SK-N-SH (cell line): ENCODE data around the gene LSM5. TPM values are rescaled to one million over a fixed set of nuclear protein-coding genes. Genes with fewer than 3 reads are reported as not detected.

Experiments
- CTCF ChIA-PET: fragments of 300-600, 350-600 bp; formaldehyde crosslinking; extraction: SDS; loops from one replicate; lab custom pipeline; 2021; lab: Yijun Ruan, JAX
- POLR2A ChIA-PET: fragments of 350-600 bp; sonication (Branson Sonifier 250); formaldehyde crosslinking; extraction: SDS; loops from one replicate; lab custom pipeline; 2020; ENCODE audit warnings: antibody characterized with exemption, inconsistent platforms; lab: Yijun Ruan, JAX
- DNase-seq: peaks from one replicate; pipeline ENCODE4 v3.0.0; 2012
- H2AFZ ChIP-seq: fragments of 200-600 bp; sonication (generic); 2 replicates; pipeline ENCODE4 v1.8.1; 2016; ENCODE audit warnings: antibody characterized with exemption, mild to moderate bottlenecking, low read depth
- H3F3A ChIP-seq: fragments of 200-600 bp; sonication (generic); replicated peaks from 2 replicates; pipeline ENCODE3; 2016; ENCODE audit warnings: antibody characterized with exemption, mild to moderate bottlenecking; ENCODE audit not compliant: insufficient read depth
- H3K27ac ChIP-seq, 2 experiments: fragments of 200-500 bp in 1 of 2; fragments of 200-600 bp in 1 of 2; sonication (Bioruptor generic) in 1 of 2; sonication (generic), shearing (Covaris generic) in 1 of 2; 2 replicates each; pipeline versions ENCODE4 v1.5.1 to v1.6.1; 2014 to 2016; ENCODE audit warnings: low read depth in 2 of 2, inconsistent platforms in 1 of 2, low read length in 1 of 2, mild to moderate bottlenecking in 1 of 2, mixed read lengths in 1 of 2
- H3K27me3 ChIP-seq: fragments of 200-600 bp; sonication (generic), shearing (Covaris generic); 2 replicates; pipeline ENCODE4 v1.6.1; 2016; ENCODE audit warnings: mixed run types; ENCODE audit not compliant: insufficient read depth
- H3K36me3 ChIP-seq, 2 experiments: fragments of 200-500 bp in 1 of 2; fragments of 200-600 bp in 1 of 2; sonication (Bioruptor generic) in 1 of 2; sonication (generic) in 1 of 2; replicated peaks in 1 of 2; 2 replicates each; pipeline versions ENCODE3 to v1.5.1; 2014 to 2016; ENCODE audit warnings: low read length in 1 of 2, mild to moderate bottlenecking in 1 of 2; ENCODE audit not compliant: insufficient read depth in 2 of 2, control insufficient read depth in 1 of 2
- H3K4me1 ChIP-seq, 2 experiments: fragments of 200-500 bp in 1 of 2; fragments of 200-600 bp in 1 of 2; sonication (Bioruptor generic) in 1 of 2; sonication (generic), shearing (Covaris generic) in 1 of 2; 2 replicates each; pipeline versions ENCODE4 v1.5.1 to v1.6.1; 2014 to 2016; ENCODE audit warnings: low read depth in 1 of 2, low read length in 1 of 2, mixed run types in 1 of 2; ENCODE audit not compliant: insufficient read depth in 2 of 2, control insufficient read depth in 1 of 2
- H3K4me2 ChIP-seq: fragments of 200-600 bp; sonication (generic), shearing (Covaris generic); 2 replicates; pipeline ENCODE4 v1.6.1; 2017; ENCODE audit warnings: mixed run types
- H3K4me3 ChIP-seq, 2 experiments: fragments of 200-500 bp in 1 of 2; fragments of 200-600 bp in 1 of 2; sonication (Bioruptor generic) in 1 of 2; sonication (generic), shearing (Covaris generic) in 1 of 2; 2 replicates each; pipeline versions ENCODE4 v1.5.1 to v1.8.1; 2014 to 2016; ENCODE audit warnings: low read depth in 2 of 2, inconsistent platforms in 1 of 2, low read length in 1 of 2, mild to moderate bottlenecking in 1 of 2, mixed read lengths in 1 of 2, moderate library complexity in 1 of 2
- H3K79me2 ChIP-seq: fragments of 200-600 bp; sonication (generic); 2 replicates; pipeline ENCODE4 v1.8.1; 2017; ENCODE audit warnings: mild to moderate bottlenecking; ENCODE audit not compliant: insufficient read depth
- H3K9ac ChIP-seq: fragments of 200-600 bp; sonication (generic); 2 replicates; pipeline ENCODE4 v1.6.1; 2017; ENCODE audit warnings: mixed run types
- H3K9me2 ChIP-seq: fragments of 200-600 bp; sonication (generic); 2 replicates; pipeline ENCODE4 v1.6.1; 2017; ENCODE audit warnings: mixed run types
- H3K9me3 ChIP-seq: fragments of 200-600 bp; sonication (generic); 2 replicates; pipeline ENCODE4 v1.6.1; 2017; ENCODE audit warnings: mixed run types, mild to moderate bottlenecking, moderate library complexity
- H4K20me1 ChIP-seq: fragments of 200-600 bp; sonication (generic); 2 replicates; pipeline ENCODE4 v1.6.1; 2017; ENCODE audit warnings: mild to moderate bottlenecking, mixed run types; ENCODE audit not compliant: insufficient read depth
- ELF1 ChIP-seq: IDR thresholded peaks from 2 replicates; pipeline ENCODE4 v1.4.0; 2012
- EZH2phosphoT487 ChIP-seq: fragments of 200-600 bp; sonication (generic); IDR thresholded peaks from 2 replicates; pipeline ENCODE4 v1.6.1; 2017; ENCODE audit warnings: low read depth, mixed run types, mild to moderate bottlenecking, antibody characterized with exemption, moderate library complexity, borderline replicate concordance
- FOXM1 ChIP-seq: IDR thresholded peaks from 2 replicates; pipeline ENCODE4 v1.4.0; 2012; ENCODE audit warnings: low read depth, mild to moderate bottlenecking
- GABPA ChIP-seq: IDR thresholded peaks from 2 replicates; pipeline ENCODE4 v1.4.0; 2012; ENCODE audit warnings: low read depth, mild to moderate bottlenecking
- MEF2A ChIP-seq: IDR thresholded peaks from 2 replicates; pipeline ENCODE4 v1.4.0; 2012; ENCODE audit warnings: low read depth, borderline replicate concordance
- NFIC ChIP-seq: IDR thresholded peaks from 2 replicates; pipeline ENCODE4 v1.4.0; 2012; ENCODE audit warnings: borderline replicate concordance
- POLR2AphosphoS5 ChIP-seq: IDR thresholded peaks from 2 replicates; pipeline ENCODE4 v1.6.1; 2012; ENCODE audit warnings: low read depth, low read length
- RXRA ChIP-seq: IDR thresholded peaks from 2 replicates; pipeline ENCODE4 v1.4.0; 2012; ENCODE audit warnings: low read depth, mild to moderate bottlenecking, borderline replicate concordance
- SMC3 ChIP-seq: IDR thresholded peaks from 2 replicates; pipeline ENCODE4 v1.6.1; 2012; ENCODE audit warnings: low read depth, low read length, improper control_type of control experiment
- TAF1 ChIP-seq: IDR thresholded peaks from 2 replicates; pipeline ENCODE4 v1.6.1; 2012; ENCODE audit warnings: low read depth, mild to moderate bottlenecking, low read length, moderate library complexity, borderline replicate concordance
- TEAD4 ChIP-seq: IDR thresholded peaks from 2 replicates; pipeline ENCODE4 v1.4.0; 2012; ENCODE audit warnings: mild to moderate bottlenecking, borderline replicate concordance; ENCODE audit not compliant: insufficient read depth
- YY1 ChIP-seq: IDR thresholded peaks from 2 replicates; pipeline ENCODE4 v1.4.0; 2012; ENCODE audit warnings: low read depth, mild to moderate bottlenecking
- whole genome bisulfite sequencing: methylation state at CpG from one replicate; pipeline ENCODE4 v1.1.6; 2017; ENCODE audit warnings: low lambda C conversion rate; 5-methylcytosine and 5-hydroxymethylcytosine counted together
- polyA plus RNA-seq, 3 experiments: library from polyadenylated mRNA; depleted of rRNA; stranded (reverse); fragments of >200 nt; gene quantifications; 2 replicates each; pipeline ENCODE4 v1.2.3, GENCODE V29; 2012
- TF ChIP-seq, protein P1 (sequence below): IDR thresholded peaks from 2 replicates; pipeline ENCODE4 v1.4.0; 2012; ENCODE audit warnings: low read depth, borderline replicate concordance
- TF ChIP-seq, protein P2 (sequence below): IDR thresholded peaks from 2 replicates; pipeline ENCODE4 v1.4.0; 2012; ENCODE audit warnings: low read depth

Gene LSM5
- polyA plus RNA-seq, 1 of the 3 experiments (the other 2 are of a cell fraction): 21.2 TPM

DNA sequence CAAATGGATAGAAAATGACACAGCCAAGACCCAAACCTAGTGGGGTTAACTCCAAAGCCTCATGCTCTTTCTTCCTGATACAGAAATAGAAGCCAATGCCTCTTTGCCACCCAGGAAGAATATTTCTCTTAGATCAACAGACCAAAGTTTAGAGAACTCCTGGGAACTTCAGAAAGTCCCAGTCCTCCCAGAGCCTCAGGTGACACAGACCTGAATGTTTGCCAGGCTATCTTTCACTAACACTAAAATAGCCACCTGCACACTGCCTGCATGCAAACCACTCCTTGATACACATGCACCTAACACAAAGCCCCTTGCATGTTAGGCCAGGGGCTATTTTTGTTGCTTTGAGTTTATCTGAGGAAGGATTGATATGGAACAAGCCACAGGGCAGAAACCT, 27.7 kb downstream of the LSM5 start (continued):
- TF ChIP-seq, protein P1, sequence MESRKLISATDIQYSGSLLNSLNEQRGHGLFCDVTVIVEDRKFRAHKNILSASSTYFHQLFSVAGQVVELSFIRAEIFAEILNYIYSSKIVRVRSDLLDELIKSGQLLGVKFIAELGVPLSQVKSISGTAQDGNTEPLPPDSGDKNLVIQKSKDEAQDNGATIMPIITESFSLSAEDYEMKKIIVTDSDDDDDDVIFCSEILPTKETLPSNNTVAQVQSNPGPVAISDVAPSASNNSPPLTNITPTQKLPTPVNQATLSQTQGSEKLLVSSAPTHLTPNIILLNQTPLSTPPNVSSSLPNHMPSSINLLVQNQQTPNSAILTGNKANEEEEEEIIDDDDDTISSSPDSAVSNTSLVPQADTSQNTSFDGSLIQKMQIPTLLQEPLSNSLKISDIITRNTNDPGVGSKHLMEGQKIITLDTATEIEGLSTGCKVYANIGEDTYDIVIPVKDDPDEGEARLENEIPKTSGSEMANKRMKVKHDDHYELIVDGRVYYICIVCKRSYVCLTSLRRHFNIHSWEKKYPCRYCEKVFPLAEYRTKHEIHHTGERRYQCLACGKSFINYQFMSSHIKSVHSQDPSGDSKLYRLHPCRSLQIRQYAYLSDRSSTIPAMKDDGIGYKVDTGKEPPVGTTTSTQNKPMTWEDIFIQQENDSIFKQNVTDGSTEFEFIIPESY: no peak
- TF ChIP-seq YY1 (no peak), MEF2A (no peak), FOXM1 (no peak), ELF1 (no peak), POLR2AphosphoS5 (no peak)
- TF ChIP-seq, all 33 proteins: peak for 0

DNA sequence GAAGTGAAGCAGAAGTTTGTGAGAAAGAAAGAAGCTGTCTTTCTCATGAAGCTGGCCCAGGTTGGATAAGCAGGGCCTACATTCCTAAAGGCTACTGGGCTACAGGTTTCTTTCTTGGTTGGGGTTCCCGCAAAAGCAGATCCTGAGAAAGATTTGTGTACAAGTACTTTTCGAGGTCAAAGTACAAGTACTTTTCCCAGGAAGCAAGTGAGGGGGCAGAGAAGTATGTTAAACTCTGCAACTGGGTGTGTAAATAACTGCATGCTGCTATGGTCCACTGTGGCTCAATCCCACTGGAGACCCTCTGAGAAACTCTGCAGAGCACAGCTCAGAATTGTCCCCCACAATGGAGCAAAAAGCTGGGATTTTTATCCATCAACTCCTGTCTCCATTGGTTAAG, 28.7 kb downstream of the LSM5 start:
- no peak for DNase-seq
- Histone ChIP-seq H3K27me3 (no peaks in the 10 kb centered on the region), H3K27ac (no peak overlapping the region)
- TF ChIP-seq, protein P2, sequence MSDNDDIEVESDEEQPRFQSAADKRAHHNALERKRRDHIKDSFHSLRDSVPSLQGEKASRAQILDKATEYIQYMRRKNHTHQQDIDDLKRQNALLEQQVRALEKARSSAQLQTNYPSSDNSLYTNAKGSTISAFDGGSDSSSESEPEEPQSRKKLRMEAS: no peak
- TF ChIP-seq TEAD4: no peak
- TF ChIP-seq TAF1: no peak
- TF ChIP-seq ELF1: no peak
- no peak for TF ChIP-seq EZH2phosphoT487
- TF ChIP-seq GABPA: no peak
- TF ChIP-seq RXRA: no peak
- no peak for TF ChIP-seq NFIC
- no peak for TF ChIP-seq FOXM1
- TF ChIP-seq, protein P1: no peak
- TF ChIP-seq SMC3: no peak
- TF ChIP-seq, all 33 proteins: peak for 0
- Histone ChIP-seq H3K9ac (no peak overlapping the region), H3K9me2 (no peaks in the 10 kb centered on the region), H4K20me1 (no peaks in the 10 kb centered on the region), H2AFZ (no peak overlapping the region), H3K36me3 (no peaks in the 10 kb centered on the region), H3K4me3 (no peak overlapping the region), H3K4me1 (no peaks in the 10 kb centered on the region), H3F3A (no peaks in the 10 kb centered on the region), H3K79me2 (no peaks in the 10 kb centered on the region), H3K4me2 (no peak overlapping the region), H3K9me3 (no peaks in the 10 kb centered on the region)
- WGBS: 14% methylated on average over 2 of the region's 2 CpGs
- ChIA-PET POLR2A (no interaction called here), CTCF (no interaction called here)
